ENCODE results near the gene FGF18.

The FGF18 gene

DNA sequence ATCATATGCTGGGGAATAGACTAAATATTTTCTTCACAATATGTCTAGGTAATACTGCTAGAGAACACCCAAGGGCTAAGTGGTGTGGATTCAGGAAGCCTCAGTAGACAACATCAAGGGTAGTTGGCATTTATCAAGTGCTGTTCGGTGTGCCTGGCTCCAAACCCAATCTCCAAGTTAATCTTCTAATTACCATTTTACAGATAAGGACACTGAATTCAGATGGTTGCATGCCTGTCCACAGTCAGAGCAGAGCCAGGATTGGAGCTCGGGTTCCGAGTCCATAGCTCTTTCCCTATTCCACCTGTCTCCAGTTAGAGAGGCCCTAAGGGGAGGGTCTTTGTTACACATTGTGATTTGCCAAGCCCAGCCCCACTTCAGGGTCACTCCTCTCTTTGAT, 58.2 kb downstream of the FGF18 start:
- peaks cover 6% of the 10 kb centered on the region for H3K4me1 Mint-ChIP-seq (ENCODE audit: low read depth)
- H3K27ac Mint-ChIP-seq = no peak overlapping the region
- no peaks in the 10 kb centered on the region for H3K27me3 Mint-ChIP-seq
- no peaks in the 10 kb centered on the region for H3K36me3 Mint-ChIP-seq (ENCODE audit: low read depth)
- no peaks in the 10 kb centered on the region for H3K9me3 Mint-ChIP-seq
- H3K4me3 Mint-ChIP-seq = no peak overlapping the region

DNA sequence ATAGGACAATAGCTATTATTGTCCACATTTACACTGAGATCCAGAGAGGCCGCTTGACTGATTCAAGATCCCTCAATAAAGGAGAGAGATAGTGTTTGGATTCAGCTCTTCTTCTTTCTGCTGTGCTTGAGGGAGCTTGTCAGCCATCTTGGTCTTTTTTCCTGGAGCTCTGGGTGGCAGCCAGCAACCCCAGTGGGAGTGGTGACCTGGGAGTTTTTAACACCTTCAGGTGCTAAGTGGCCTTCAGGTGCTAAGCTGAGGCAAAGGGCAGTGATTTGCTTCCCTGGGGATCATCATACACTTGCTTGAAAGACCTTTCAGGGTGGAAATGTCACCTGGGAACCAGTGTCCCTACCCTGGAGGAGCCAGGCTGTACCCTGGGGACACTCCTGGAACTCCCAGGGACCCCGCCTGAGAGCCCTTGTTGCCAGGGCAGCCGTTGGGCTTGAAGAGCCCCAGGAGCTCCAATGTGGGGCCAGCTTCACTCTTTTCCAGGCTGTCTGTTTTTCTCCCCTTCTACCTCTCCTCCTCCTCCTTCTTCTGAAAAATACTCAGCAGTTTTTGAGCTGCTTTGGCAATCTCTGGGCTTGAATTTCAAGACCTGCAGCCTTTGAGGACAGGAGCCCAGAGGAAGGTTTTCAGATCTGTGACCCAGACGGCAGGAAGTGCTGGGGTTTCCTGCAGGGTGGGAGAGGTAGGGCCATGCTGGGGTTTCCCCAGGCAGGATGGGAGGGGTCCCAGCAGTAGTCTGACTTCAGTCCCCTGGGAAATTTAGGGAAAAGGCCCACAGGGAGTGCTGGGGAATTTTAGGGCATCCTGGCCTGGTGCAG, 59.7 kb downstream of the FGF18 start:
- no peak overlapping the region for H3K4me3 Mint-ChIP-seq
- no peaks in the 10 kb centered on the region for H3K36me3 Mint-ChIP-seq (ENCODE audit: low read depth)
- H3K27me3 Mint-ChIP-seq = no peaks in the 10 kb centered on the region
- no peak overlapping the region for H3K27ac Mint-ChIP-seq
- peaks cover 6% of the 10 kb centered on the region for H3K4me1 Mint-ChIP-seq (ENCODE audit: low read depth)
- no peaks in the 10 kb centered on the region for H3K9me3 Mint-ChIP-seq

GRCh38 chr5:171479776-171480125, 60.3 kb downstream of the FGF18 start:
- Mint-ChIP-seq H3K9me3 (no peaks in the 10 kb centered on the region), H3K4me1 (ENCODE audit: low read depth) (peaks cover 6% of the 10 kb centered on the region), H3K27ac (no peak overlapping the region), H3K36me3 (ENCODE audit: low read depth) (no peaks in the 10 kb centered on the region), H3K27me3 (no peaks in the 10 kb centered on the region), H3K4me3 (no peak overlapping the region)

GRCh38 chr5:171480239-171480638, 60.8 kb downstream of the FGF18 start:
- Mint-ChIP-seq H3K4me1 (ENCODE audit: low read depth) (peaks cover 6% of the 10 kb centered on the region), H3K4me3 (no peak overlapping the region), H3K36me3 (ENCODE audit: low read depth) (no peaks in the 10 kb centered on the region), H3K27ac (no peak overlapping the region), H3K9me3 (no peaks in the 10 kb centered on the region), H3K27me3 (no peaks in the 10 kb centered on the region)

DNA sequence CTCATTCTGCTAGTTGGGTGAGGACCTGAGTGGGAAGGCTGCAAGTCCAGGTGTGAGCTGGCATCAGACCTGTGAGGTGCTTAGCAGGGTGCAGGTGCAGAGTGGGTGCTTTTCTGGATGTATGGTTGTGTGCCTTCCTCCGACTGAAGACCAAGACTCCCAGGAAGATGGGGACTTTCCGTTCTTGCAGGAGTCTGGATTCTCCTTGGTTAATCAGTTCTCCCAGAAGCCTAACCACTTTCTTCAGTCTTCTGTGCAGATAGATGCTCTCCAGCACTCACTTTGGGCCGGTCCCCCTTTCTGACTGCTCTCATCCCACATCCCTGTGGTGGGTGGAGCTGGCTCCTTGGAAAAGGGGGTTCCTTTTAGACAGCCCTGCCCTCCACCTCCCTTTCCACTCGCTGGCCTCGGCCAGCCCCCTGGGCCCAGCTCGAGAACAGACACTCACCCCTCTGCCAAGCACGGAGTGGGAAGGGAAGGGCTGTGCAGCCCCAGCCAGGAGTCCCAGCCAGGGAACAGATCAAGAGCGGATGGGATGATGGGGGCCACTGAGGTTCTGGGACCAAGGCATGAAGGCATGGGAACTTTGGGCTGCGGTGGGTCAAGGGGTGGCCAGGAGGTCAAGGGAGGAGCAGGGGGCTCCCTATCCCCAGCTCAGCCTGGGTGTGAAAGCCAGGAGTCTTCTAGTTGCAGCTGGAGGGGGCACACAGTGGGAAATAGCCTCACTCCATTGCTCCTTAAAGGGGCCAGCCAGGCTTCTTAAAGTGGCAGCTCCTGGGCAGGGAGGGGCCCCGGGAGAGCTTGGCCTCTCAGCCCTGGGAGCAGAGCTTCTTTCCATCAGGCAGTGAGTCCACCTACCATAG, 62.4 kb downstream of the FGF18 start:
- Mint-ChIP-seq H3K9me3 (no peaks in the 10 kb centered on the region), H3K27ac (no peak overlapping the region), H3K4me1 (ENCODE audit: low read depth) (peaks cover 6% of the 10 kb centered on the region), H3K27me3 (peaks cover 2% of the 10 kb centered on the region), H3K4me3 (no peak overlapping the region), H3K36me3 (ENCODE audit: low read depth) (no peaks in the 10 kb centered on the region)

GRCh38 chr5:171482434-171482730, 62.9 kb downstream of the FGF18 start:
- peaks cover 6% of the 10 kb centered on the region for H3K4me1 Mint-ChIP-seq (ENCODE audit: low read depth)
- no peak overlapping the region for H3K27ac Mint-ChIP-seq
- H3K9me3 Mint-ChIP-seq = no peaks in the 10 kb centered on the region
- H3K4me3 Mint-ChIP-seq = no peak overlapping the region
- H3K27me3 Mint-ChIP-seq = peaks cover 8% of the 10 kb centered on the region
- no peaks in the 10 kb centered on the region for H3K36me3 Mint-ChIP-seq (ENCODE audit: low read depth)

GRCh38 chr5:171483551-171484135, 64.2 kb downstream of the FGF18 start:
- Mint-ChIP-seq H3K4me1 (ENCODE audit: low read depth) (peaks cover 6% of the 10 kb centered on the region), H3K27me3 (peaks cover 12% of the 10 kb centered on the region)

GRCh38 chr5:171484460-171484899, 65.0 kb downstream of the FGF18 start:
- Mint-ChIP-seq H3K4me1 (ENCODE audit: low read depth) (peaks cover 6% of the 10 kb centered on the region), H3K9me3 (no peaks in the 10 kb centered on the region), H3K27me3 (peaks cover 12% of the 10 kb centered on the region), H3K4me3 (no peak overlapping the region), H3K36me3 (ENCODE audit: low read depth) (no peaks in the 10 kb centered on the region), H3K27ac (no peak overlapping the region)

More at GRCh38 chr5:171483551-171484135, 64.2 kb downstream of the FGF18 start:
- H3K27ac Mint-ChIP-seq = no peak overlapping the region
- no peaks in the 10 kb centered on the region for H3K36me3 Mint-ChIP-seq (ENCODE audit: low read depth)
- H3K9me3 Mint-ChIP-seq = no peaks in the 10 kb centered on the region
- H3K4me3 Mint-ChIP-seq = no peak overlapping the region

GRCh38 chr5:171485668-171486067, 66.2 kb downstream of the FGF18 start:
- no peak overlapping the region for H3K4me3 Mint-ChIP-seq
- no peaks in the 10 kb centered on the region for H3K9me3 Mint-ChIP-seq
- no peaks in the 10 kb centered on the region for H3K36me3 Mint-ChIP-seq (ENCODE audit: low read depth)
- peaks cover 18% of the 10 kb centered on the region for H3K27me3 Mint-ChIP-seq
- H3K27ac Mint-ChIP-seq = no peak overlapping the region
- no peaks in the 10 kb centered on the region for H3K4me1 Mint-ChIP-seq (ENCODE audit: low read depth)

DNA sequence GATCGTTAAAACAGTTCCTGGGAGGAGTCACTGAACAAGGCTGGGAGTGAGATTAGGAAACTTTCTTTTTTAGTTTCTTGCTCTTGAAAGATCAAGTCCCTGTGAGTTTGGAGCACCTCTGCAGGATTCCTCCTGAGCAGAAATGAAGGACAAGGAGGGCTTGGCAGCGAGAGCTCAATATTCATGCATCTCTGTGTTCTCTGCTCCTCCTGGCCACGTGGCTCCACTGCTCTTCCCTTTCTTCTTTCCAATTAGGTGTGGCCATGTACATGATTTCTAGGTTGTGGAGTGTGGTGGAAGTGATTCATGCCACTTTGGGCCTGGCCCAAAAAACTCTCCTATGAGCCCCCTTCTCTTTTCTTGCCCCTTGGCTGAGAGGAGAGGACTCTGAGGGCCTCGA, 67.2 kb downstream of the FGF18 start:
- H3K36me3 Mint-ChIP-seq (ENCODE audit: low read depth) = no peaks in the 10 kb centered on the region
- no peak overlapping the region for H3K4me3 Mint-ChIP-seq
- no peak overlapping the region for H3K27ac Mint-ChIP-seq
- H3K9me3 Mint-ChIP-seq = no peaks in the 10 kb centered on the region
- H3K4me1 Mint-ChIP-seq (ENCODE audit: low read depth) = no peaks in the 10 kb centered on the region
- peaks cover 18% of the 10 kb centered on the region for H3K27me3 Mint-ChIP-seq

DNA sequence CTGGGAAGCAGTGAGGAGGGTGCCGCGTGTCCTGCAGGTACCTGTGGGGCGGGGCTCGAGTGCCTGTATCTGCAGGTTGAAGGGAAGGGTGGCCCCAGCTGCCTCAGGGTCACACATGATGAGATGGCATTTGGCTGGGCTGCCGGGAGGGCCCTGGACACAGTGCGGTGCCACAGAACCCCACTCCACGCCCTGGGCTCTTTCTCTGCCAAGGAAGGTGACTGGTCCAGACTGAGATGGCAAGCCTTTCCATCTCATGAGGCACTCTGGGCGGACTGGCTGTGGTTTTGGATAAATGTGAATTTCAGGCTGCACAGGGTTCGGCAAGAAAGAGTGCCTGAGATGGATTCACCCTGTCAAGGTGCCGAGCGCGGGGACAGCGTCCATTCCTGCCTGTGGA, 69.4 kb downstream of the FGF18 start:
- Mint-ChIP-seq H3K36me3 (ENCODE audit: low read depth) (no peaks in the 10 kb centered on the region), H3K4me3 (no peak overlapping the region), H3K27ac (no peak overlapping the region), H3K4me1 (ENCODE audit: low read depth) (no peaks in the 10 kb centered on the region), H3K9me3 (no peaks in the 10 kb centered on the region), H3K27me3 (peaks cover 24% of the 10 kb centered on the region)

DNA sequence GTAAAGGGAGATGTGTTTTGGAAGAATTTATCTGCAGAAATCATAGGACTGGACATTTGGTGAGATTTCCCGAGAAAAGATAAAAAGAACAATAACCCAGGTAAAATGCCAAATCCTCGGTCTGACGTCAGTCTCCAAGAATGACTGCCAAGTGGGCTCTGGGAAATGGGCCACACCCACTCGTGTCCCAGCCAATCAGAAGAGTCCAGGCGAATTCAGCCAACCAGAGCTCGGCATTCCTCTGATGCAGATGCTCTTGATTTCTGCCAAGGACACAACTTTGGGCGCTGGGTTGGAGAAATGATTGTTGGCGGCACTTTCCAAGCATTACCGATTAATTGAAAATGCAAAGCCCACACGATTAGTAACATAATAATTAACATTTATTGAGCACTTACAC, 73.3 kb downstream of the FGF18 start:
- Mint-ChIP-seq H3K27me3 (peaks cover 15% of the 10 kb centered on the region), H3K27ac (no peak overlapping the region), H3K4me3 (no peak overlapping the region), H3K4me1 (ENCODE audit: low read depth) (no peaks in the 10 kb centered on the region), H3K36me3 (ENCODE audit: low read depth) (no peaks in the 10 kb centered on the region), H3K9me3 (no peaks in the 10 kb centered on the region)

GRCh38 chr5:171493646-171494393, 74.4 kb downstream of the FGF18 start:
- peaks cover 13% of the 10 kb centered on the region for H3K27me3 Mint-ChIP-seq
- H3K27ac Mint-ChIP-seq = no peak overlapping the region
- H3K4me3 Mint-ChIP-seq = no peak overlapping the region
- H3K4me1 Mint-ChIP-seq (ENCODE audit: low read depth) = no peaks in the 10 kb centered on the region
- H3K36me3 Mint-ChIP-seq (ENCODE audit: low read depth) = no peaks in the 10 kb centered on the region
- H3K9me3 Mint-ChIP-seq = no peaks in the 10 kb centered on the region

DNA sequence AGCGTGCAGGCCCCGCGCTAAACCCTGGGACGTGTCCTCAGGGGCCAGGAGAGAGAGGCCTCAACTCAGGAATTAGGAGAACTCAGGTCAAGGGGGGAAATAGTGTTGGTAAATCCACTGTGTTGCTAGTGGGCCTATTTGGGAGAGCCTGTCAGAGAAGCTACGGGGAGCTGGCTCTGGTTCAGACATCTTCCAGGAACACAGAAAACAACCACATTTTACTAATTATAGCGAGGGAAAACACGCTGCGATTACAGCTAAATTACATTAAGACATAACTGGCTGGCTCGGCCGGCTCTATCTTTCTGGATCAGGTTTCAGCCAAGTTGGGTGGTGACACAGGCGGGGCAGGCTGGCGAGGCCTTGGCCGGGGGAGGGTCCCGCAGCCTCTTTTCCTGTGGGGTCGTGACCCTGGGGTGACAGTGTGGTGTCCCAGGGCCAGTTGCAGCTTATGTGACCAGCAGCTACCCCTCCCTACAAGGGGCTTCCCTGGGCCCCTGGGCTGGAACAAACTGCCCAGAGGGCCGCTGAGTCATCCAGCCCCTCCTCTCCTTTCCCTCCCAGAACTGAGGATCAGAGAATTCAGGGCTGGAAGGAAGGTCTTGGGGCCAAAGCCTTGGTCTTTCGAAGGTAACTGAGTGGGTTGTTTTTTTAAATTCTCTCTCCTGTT, 75.1 kb downstream of the FGF18 start:
- no peaks in the 10 kb centered on the region for H3K36me3 Mint-ChIP-seq (ENCODE audit: low read depth)
- H3K27ac Mint-ChIP-seq = no peak overlapping the region
- H3K9me3 Mint-ChIP-seq = no peaks in the 10 kb centered on the region
- H3K27me3 Mint-ChIP-seq = peaks cover 15% of the 10 kb centered on the region
- H3K4me3 Mint-ChIP-seq = no peak overlapping the region
- no peaks in the 10 kb centered on the region for H3K4me1 Mint-ChIP-seq (ENCODE audit: low read depth)

All from stimulated activated naive CD8-positive, alpha-beta T cell treated with anti-CD3 and anti-CD28 coated beads, Interleukin-15, Interleukin-2, amounts not matched to agents 100 ng/mL and 50 ng/mL, for 24 hours (primary cell).